Smooth muscle cell (in vitro differentiated cells): ENCODE measurements around the gene SEH1L. TPM values are rescaled to one million over a fixed set of nuclear protein-coding genes. Genes with fewer than 3 reads are reported as not detected.

Experiments used
- DNase-seq: peaks from one replicate; lab custom pipeline; 2025; ENCODE audit not compliant: unreplicated experiment; lab: John Stamatoyannopoulos, UW
- H2AFZ ChIP-seq: fragments of 200-600 bp; sonication (generic); 2 replicates; pipeline ENCODE4 v1.6.0; 2016; ENCODE audit warnings: antibody characterized with exemption, low read depth, mild to moderate bottlenecking
- H3F3A ChIP-seq: fragments of 200-600 bp; sonication (generic); 2 replicates; pipeline ENCODE4 v1.6.0; 2017; ENCODE audit warnings: antibody characterized with exemption, low read depth
- H3K27ac ChIP-seq: fragments of 200-600 bp; sonication (generic); 2 replicates; pipeline ENCODE4 v1.5.1; 2016; ENCODE audit warnings: low read depth, mild to moderate bottlenecking
- H3K27me3 ChIP-seq: fragments of 200-600 bp; sonication (generic); 2 replicates; pipeline ENCODE4 v1.6.1; 2016; ENCODE audit warnings: low read depth, mild to moderate bottlenecking
- H3K36me3 ChIP-seq: fragments of 200-600 bp; sonication (generic); 2 replicates; pipeline ENCODE4 v1.5.1; 2016; ENCODE audit warnings: low read depth
- H3K4me1 ChIP-seq: fragments of 200-600 bp; sonication (generic); 2 replicates; pipeline ENCODE4 v1.5.1; 2016; ENCODE audit warnings: low read depth
- H3K4me2 ChIP-seq: fragments of 200-600 bp; sonication (generic); 2 replicates; pipeline ENCODE4 v1.6.0; 2016; ENCODE audit warnings: mild to moderate bottlenecking
- H3K4me3 ChIP-seq: fragments of 200-600 bp; sonication (generic); 2 replicates; pipeline ENCODE4 v1.5.1; 2016; ENCODE audit warnings: mild to moderate bottlenecking
- H3K79me2 ChIP-seq: fragments of 200-600 bp; sonication (generic); 2 replicates; pipeline ENCODE4 v1.6.0; 2016; ENCODE audit warnings: low read depth, mild to moderate bottlenecking
- H3K9ac ChIP-seq: fragments of 200-600 bp; sonication (generic); 2 replicates; pipeline ENCODE4 v1.6.0; 2016; ENCODE audit warnings: low read depth
- H3K9me3 ChIP-seq: fragments of 200-600 bp; sonication (generic); replicated peaks from 2 replicates; pipeline ENCODE4 v1.5.1; 2016; ENCODE audit warnings: low read depth
- H4K20me1 ChIP-seq: fragments of 200-600 bp; sonication (generic); 2 replicates; pipeline ENCODE4 v1.6.0; 2016; ENCODE audit warnings: low read depth
- CTCF ChIP-seq: fragments of 200-600 bp; sonication (generic); IDR thresholded peaks from 2 replicates; pipeline ENCODE4 v1.5.1; 2017; ENCODE audit warnings: borderline replicate concordance, mild to moderate bottlenecking, antibody characterized with exemption; ENCODE audit not compliant: insufficient read depth, poor library complexity, severe bottlenecking
- WGBS: methylation state at CpG from one replicate; pipeline ENCODE4 v1.1.7; 2016; ENCODE audit warnings: low lambda C conversion rate; 5-methylcytosine and 5-hydroxymethylcytosine counted together
- polyA plus RNA-seq: library from polyadenylated mRNA; unstranded; fragments of >200 nt; fragmentation: Nextera tagmentation; extraction: Ambion mirVana; gene quantifications from 2 replicates; pipeline ENCODE4 v1.2.1, GENCODE V29; 2016
- total RNA-seq: library from RNA; depleted of rRNA; stranded (reverse); fragments of >200 nt; gene quantifications from 2 replicates; pipeline ENCODE4 v1.2.3, GENCODE V29; 2014

Gene SEH1L
- total and polyA plus RNA-seq, 2 experiments from 2014 or later, result 18.4 to 43.5 TPM

GRCh38 chr18:12922266-12922665, 25.5 kb upstream of the SEH1L start:
- Histone ChIP-seq H3K4me3 (no peak overlapping the region), H3K4me1 (no peaks in the 10 kb centered on the region), H3K27ac (no peak overlapping the region), H4K20me1 (no peaks in the 10 kb centered on the region), H2AFZ (no peak overlapping the region), H3K27me3 (no peaks in the 10 kb centered on the region), H3K9ac (no peak overlapping the region), H3K4me2 (no peak overlapping the region), H3F3A (no peaks in the 10 kb centered on the region), H3K9me3 (no peaks in the 10 kb centered on the region), H3K36me3 (no peaks in the 10 kb centered on the region), H3K79me2 (no peaks in the 10 kb centered on the region)
- 78% methylated on average over 1 of the region's 1 CpG for WGBS
- no peak for TF ChIP-seq CTCF
- no peak for DNase-seq

GRCh38 chr18:12924616-12925015, 23.2 kb upstream of the SEH1L start:
- Histone ChIP-seq H3K9me3 (no peaks in the 10 kb centered on the region), H4K20me1 (no peaks in the 10 kb centered on the region), H3K27ac (no peak overlapping the region), H3K4me1 (no peaks in the 10 kb centered on the region), H3K36me3 (no peaks in the 10 kb centered on the region), H3K27me3 (no peaks in the 10 kb centered on the region), H3K4me2 (no peak overlapping the region), H2AFZ (no peak overlapping the region), H3F3A (no peaks in the 10 kb centered on the region), H3K79me2 (no peaks in the 10 kb centered on the region), H3K9ac (no peak overlapping the region), H3K4me3 (no peak overlapping the region)
- no peak for DNase-seq
- 93% methylated on average over 6 of the region's 6 CpGs for WGBS
- no peak for TF ChIP-seq CTCF

- Histone ChIP-seq H3K4me2 (no peak overlapping the region), H3K36me3 (no peaks in the 10 kb centered on the region), H4K20me1 (no peaks in the 10 kb centered on the region), H3K27me3 (no peaks in the 10 kb centered on the region), H3K27ac (no peak overlapping the region), H3K4me1 (no peaks in the 10 kb centered on the region), H3K9ac (no peak overlapping the region), H3F3A (no peaks in the 10 kb centered on the region), H3K4me3 (no peak overlapping the region), H3K9me3 (no peaks in the 10 kb centered on the region), H3K79me2 (no peaks in the 10 kb centered on the region), H2AFZ (no peak overlapping the region)
- no peak for TF ChIP-seq CTCF
- no peak for DNase-seq
- 92% methylated on average over 4 of the region's 4 CpGs for WGBS
Measured at GRCh38 chr18:12928206-12928605, 19.6 kb upstream of the SEH1L start.

GRCh38 chr18:12928641-12929040, 19.2 kb upstream of the SEH1L start:
- Histone ChIP-seq H3K9ac (no peak overlapping the region), H3K79me2 (no peaks in the 10 kb centered on the region), H3K27me3 (no peaks in the 10 kb centered on the region), H3K27ac (no peak overlapping the region), H3F3A (no peaks in the 10 kb centered on the region), H2AFZ (no peak overlapping the region), H3K4me2 (no peak overlapping the region), H3K9me3 (no peaks in the 10 kb centered on the region), H3K36me3 (no peaks in the 10 kb centered on the region), H4K20me1 (no peaks in the 10 kb centered on the region), H3K4me3 (no peak overlapping the region), H3K4me1 (no peaks in the 10 kb centered on the region)
- no peak for TF ChIP-seq CTCF
- DNase-seq, result no peak
- WGBS, result 91% methylated on average over 5 of the region's 5 CpGs
